Astrocyte of the spinal cord (primary cell): Measurements from ENCODE around the gene TTF1.

Source experiments
- DNase-seq: peaks from one replicate; pipeline ENCODE4 v3.0.0; 2011; ENCODE audit warnings: low read depth, low spot score
- H3K4me3 ChIP-seq: 2 replicates; pipeline ENCODE4 v1.5.1; 2011; ENCODE audit warnings: low read depth, mild to moderate bottlenecking, low read length, moderate library complexity
- in situ Hi-C: cut with HindIII; loops from 2 replicates; pipeline ENCODE4 v1.10.0; 2017; ENCODE audit warnings: low sequenced_read_pairs
- TF ChIP-seq, protein P1 (sequence below): IDR thresholded peaks from 2 replicates; pipeline ENCODE4 v1.5.1; 2012; ENCODE audit warnings: low read depth, mild to moderate bottlenecking, low read length, inconsistent platforms

Gene TTF1

GRCh38 chr9:132364068-132364467, 42.6 kb downstream of the TTF1 start:
- DNase-seq: no peak
- TF ChIP-seq, protein P1, sequence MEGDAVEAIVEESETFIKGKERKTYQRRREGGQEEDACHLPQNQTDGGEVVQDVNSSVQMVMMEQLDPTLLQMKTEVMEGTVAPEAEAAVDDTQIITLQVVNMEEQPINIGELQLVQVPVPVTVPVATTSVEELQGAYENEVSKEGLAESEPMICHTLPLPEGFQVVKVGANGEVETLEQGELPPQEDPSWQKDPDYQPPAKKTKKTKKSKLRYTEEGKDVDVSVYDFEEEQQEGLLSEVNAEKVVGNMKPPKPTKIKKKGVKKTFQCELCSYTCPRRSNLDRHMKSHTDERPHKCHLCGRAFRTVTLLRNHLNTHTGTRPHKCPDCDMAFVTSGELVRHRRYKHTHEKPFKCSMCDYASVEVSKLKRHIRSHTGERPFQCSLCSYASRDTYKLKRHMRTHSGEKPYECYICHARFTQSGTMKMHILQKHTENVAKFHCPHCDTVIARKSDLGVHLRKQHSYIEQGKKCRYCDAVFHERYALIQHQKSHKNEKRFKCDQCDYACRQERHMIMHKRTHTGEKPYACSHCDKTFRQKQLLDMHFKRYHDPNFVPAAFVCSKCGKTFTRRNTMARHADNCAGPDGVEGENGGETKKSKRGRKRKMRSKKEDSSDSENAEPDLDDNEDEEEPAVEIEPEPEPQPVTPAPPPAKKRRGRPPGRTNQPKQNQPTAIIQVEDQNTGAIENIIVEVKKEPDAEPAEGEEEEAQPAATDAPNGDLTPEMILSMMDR: no peak
- in situ Hi-C loops: no loop called here
- no peak overlapping the region for H3K4me3 ChIP-seq

- DNase-seq: no peak
- TF ChIP-seq, protein P1: no peak
- in situ Hi-C loops: no loop called here
- H3K4me3 ChIP-seq: no peak overlapping the region
Observed at GRCh38 chr9:132357764-132358163, 48.9 kb downstream of the TTF1 start.

- DNase-seq: no peak
- H3K4me3 ChIP-seq: no peak overlapping the region
- TF ChIP-seq, protein P1: no peak
- in situ Hi-C loops: no loop called here
Observed at GRCh38 chr9:132356324-132356924, 50.2 kb downstream of the TTF1 start.

DNA sequence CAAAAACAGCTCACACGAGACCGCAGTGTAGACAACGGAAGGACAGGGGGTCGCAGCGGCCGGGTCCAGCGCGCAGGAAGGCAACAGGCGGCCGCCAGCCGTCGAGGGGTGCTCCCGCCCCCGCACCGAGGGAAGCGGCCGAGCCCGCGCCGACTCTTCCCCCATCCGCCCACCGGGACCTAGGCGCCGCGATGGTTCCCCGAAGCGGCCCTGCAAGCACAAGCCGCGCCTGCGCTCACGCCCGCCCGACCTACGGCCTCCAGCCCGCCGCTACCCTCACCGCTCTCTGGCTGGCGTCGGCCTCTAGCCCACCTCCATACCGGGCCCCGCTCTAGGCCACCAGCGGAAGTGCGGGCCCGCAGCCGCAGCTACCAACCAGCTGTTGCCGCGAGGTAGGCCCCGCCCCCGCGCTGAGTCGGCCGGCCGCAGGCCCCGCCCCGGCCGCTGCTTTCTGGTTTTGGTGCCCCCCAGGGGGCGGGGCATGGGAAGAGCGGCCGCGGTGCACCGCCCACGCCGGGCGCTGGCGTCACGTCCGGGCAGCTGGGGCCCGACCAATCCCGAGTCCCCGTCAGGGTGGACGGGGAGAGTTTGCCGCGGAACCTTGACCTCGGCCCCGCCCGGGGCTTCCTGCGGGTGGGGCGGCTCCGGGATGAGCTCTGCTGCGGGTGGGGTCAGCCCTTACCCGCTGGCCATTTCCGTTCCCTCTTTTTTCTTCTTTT, 51.8 kb downstream of the TTF1 start, which contains the start of gene SETX:
TSS of gene SETX (minus strand) at position 350 of the 719 bp plus-strand sequence. CDS start 5,558 bp downstream, outside the sequence.
- TF ChIP-seq, protein P1: no peak
- DNase-seq: peak; percentile 98
- peak within 1 kb of the TSS; percentile 89 for H3K4me3 ChIP-seq
- in situ Hi-C loops: no loop called here

GRCh38 chr9:132351404-132352045, 55.1 kb downstream of the TTF1 start:
- no peak for DNase-seq
- TF ChIP-seq, protein P1: no peak
- in situ Hi-C loops: no loop called here
- H3K4me3 ChIP-seq: no peak overlapping the region

DNA sequence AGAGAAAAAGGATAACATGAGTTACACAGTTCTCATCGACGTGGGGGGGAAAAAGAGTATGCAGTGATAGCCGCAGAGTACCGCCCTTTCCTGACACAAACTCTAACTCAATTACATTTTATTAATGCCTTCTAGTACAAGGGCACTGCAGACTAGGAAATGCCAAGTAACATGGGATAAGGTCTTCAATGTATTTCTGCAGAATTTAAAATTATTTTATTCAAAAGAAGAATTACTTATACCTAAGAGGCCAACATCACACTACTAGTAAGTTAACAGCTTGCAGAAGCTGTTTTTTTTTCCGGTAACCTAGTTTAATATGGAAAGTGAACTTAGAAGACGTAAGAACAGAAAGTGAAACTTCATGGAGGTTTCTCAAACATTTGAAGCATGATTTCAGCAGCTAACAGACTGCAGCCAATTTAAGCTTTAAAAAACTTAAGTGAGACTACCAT, 55.8 kb downstream of the TTF1 start:
- TF ChIP-seq, protein P1: no peak
- H3K4me3 ChIP-seq: no peak overlapping the region
- in situ Hi-C loops: no loop called here
- peak; percentile 5 for DNase-seq
